Measurements from ENCODE around the gene CFAP53. TPM values are rescaled to one million over a fixed set of nuclear protein-coding genes. Genes with fewer than 3 reads are reported as not detected.
A peak's percentile ranks its signal among the peaks of the same experiment; 100 is the strongest.
"Not testable (repeated sequence)": the region's sequence is repeated elsewhere in the genome, so short reads cannot be mapped to it uniquely, and the experiment has no call there.

Gene CFAP53
- total and polyA plus RNA-seq, 8 donors: 0.20 to 6.3 (median 3.5) TPM

GRCh38 chr18:50297621-50298442 lies 31.5 kb upstream of the CFAP53 start:
- DNase-seq (peak; percentile 64 to 92 (median 86)), ATAC-seq (peak; percentile 96)
- H3K4me3 ChIP-seq: peak overlapping the region; percentile 34 to 37
- peaks cover 24 to 54% of the 10 kb centered on the region in 2 donors for H3K27me3 ChIP-seq
- no peaks in the 10 kb centered on the region for H3K36me3 ChIP-seq
- intact Hi-C loops (cut with DNase I): no loop called here
- H3K9me3 ChIP-seq: no peaks in the 10 kb centered on the region
- H3K4me1 ChIP-seq: peaks cover 0 to 14% of the 10 kb centered on the region in 2 donors
- TF ChIP-seq CTCF (IDR thresholded peaks at IDR 0.05): no peak
- H3K27ac ChIP-seq: no peak overlapping the region

GRCh38 chr18:50293039-50293438 lies 26.7 kb upstream of the CFAP53 start:
- Histone ChIP-seq H3K4me1 (peaks cover 0 to 19% of the 10 kb centered on the region in 2 donors), H3K4me3 (no peak overlapping the region), H3K27me3 (peaks cover 0 to 6% of the 10 kb centered on the region in 2 donors), H3K9me3 (no peaks in the 10 kb centered on the region), H3K36me3 (no peaks in the 10 kb centered on the region), H3K27ac (no peak overlapping the region)
- ATAC-seq: no peak
- intact Hi-C loops (cut with DNase I): no loop called here
- no peak for TF ChIP-seq CTCF (IDR thresholded peaks at IDR 0.05)
- DNase-seq: no peak

- Histone ChIP-seq H3K4me3 (no peak overlapping the region), H3K4me1 (peaks cover 0 to 31% of the 10 kb centered on the region in 2 donors), H3K27me3 (no peaks in the 10 kb centered on the region), H3K9me3 (no peaks in the 10 kb centered on the region), H3K27ac (no peak overlapping the region), H3K36me3 (peaks cover 0 to 21% of the 10 kb centered on the region in 2 donors)
- no peak for TF ChIP-seq CTCF (IDR thresholded peaks at IDR 0.05)
- ATAC-seq (no peak), DNase-seq (no peak)
- intact Hi-C loops (cut with DNase I): no loop called here
Observed at GRCh38 chr18:50289108-50289443, 22.8 kb upstream of the CFAP53 start.

- Histone ChIP-seq H3K4me1 (peaks cover 0 to 31% of the 10 kb centered on the region in 2 donors), H3K27ac (peak overlapping the region; percentile 86 to 90), H3K4me3 (peak overlapping the region; percentile 73 to 75), H3K36me3 (peaks cover 0 to 27% of the 10 kb centered on the region in 2 donors)
- H3K27me3 ChIP-seq; DNase-seq; ATAC-seq; intact Hi-C loops (cut with DNase I); H3K9me3 ChIP-seq: not testable (repeated sequence)
Observed at GRCh38 chr18:50288348-50289107, 22.2 kb upstream of the CFAP53 start.

GRCh38 chr18:50287441-50288347 lies 21.4 kb upstream of the CFAP53 start, which contains the start of gene CXXC1:
Gene CXXC1, minus strand, starts transcription at chr18:50287692. Its CDS starts 103 bp downstream, at chr18:50287589.
- Histone ChIP-seq H3K4me3 (peak within 1 kb of the TSS; percentile 73 to 75), H3K27me3 (no peaks in the 10 kb centered on the region), H3K36me3 (peaks cover 0 to 35% of the 10 kb centered on the region in 2 donors), H3K9me3 (no peaks in the 10 kb centered on the region), H3K4me1 (peaks cover 0 to 31% of the 10 kb centered on the region in 2 donors), H3K27ac (peak within 1 kb of the TSS; percentile 86 to 90)
- DNase-seq (peak; percentile 98 to 100 (median 99)), ATAC-seq (peak; percentile 95)
- peak; percentile 26 to 72 for TF ChIP-seq CTCF (IDR thresholded peaks at IDR 0.05)
- intact Hi-C loops (cut with DNase I): no loop called here
